HG03280 (cell line): Measurements from ENCODE around the gene LIPG.
"Not testable (repeated sequence)": the region's sequence is repeated elsewhere in the genome, so short reads cannot be mapped to it uniquely, and the experiment has no call there.

Source experiments
- ATAC-seq: cut with Tn5 transposase; IDR thresholded peaks from one replicate; pipeline ENCODE4 v1.9.1; 2021; ENCODE audit warnings: mild to moderate bottlenecking, moderate library complexity; ENCODE audit not compliant: unreplicated experiment

The LIPG gene

GRCh38 chr18:49572611-49573345, 10.9 kb downstream of the LIPG start:
- ATAC-seq = no peak

- ATAC-seq = no peak
Measured at GRCh38 chr18:49573835-49574234, 12.0 kb downstream of the LIPG start.

GRCh38 chr18:49579041-49579440, 17.2 kb downstream of the LIPG start:
- not testable (repeated sequence) for ATAC-seq

GRCh38 chr18:49579583-49579982, 17.7 kb downstream of the LIPG start:
- not testable (repeated sequence) for ATAC-seq

GRCh38 chr18:49580279-49580678, 18.4 kb downstream of the LIPG start:
- ATAC-seq = no peak

- no peak for ATAC-seq
Measured at GRCh38 chr18:49581371-49581770, 19.5 kb downstream of the LIPG start.

GRCh38 chr18:49582579-49582978, 20.7 kb downstream of the LIPG start:
- no peak for ATAC-seq

GRCh38 chr18:49584394-49584793, 22.5 kb downstream of the LIPG start:
- no peak for ATAC-seq

GRCh38 chr18:49584951-49585350, 23.1 kb downstream of the LIPG start:
- not testable (repeated sequence) for ATAC-seq

GRCh38 chr18:49585781-49586663, 24.2 kb downstream of the LIPG start:
- ATAC-seq = no peak

GRCh38 chr18:49588171-49588570, 26.3 kb downstream of the LIPG start:
- ATAC-seq = no peak

- ATAC-seq = no peak
Measured at GRCh38 chr18:49588971-49589370, 27.1 kb downstream of the LIPG start.

GRCh38 chr18:49590608-49591007, 28.8 kb downstream of the LIPG start:
- no peak for ATAC-seq

GRCh38 chr18:49591271-49591670, 29.4 kb downstream of the LIPG start:
- no peak for ATAC-seq

GRCh38 chr18:49591775-49592174, 29.9 kb downstream of the LIPG start:
- no peak for ATAC-seq

GRCh38 chr18:49596687-49597086, 34.8 kb downstream of the LIPG start:
- ATAC-seq = no peak

- ATAC-seq = no peak
Measured at GRCh38 chr18:49597157-49597931, 35.5 kb downstream of the LIPG start.

- ATAC-seq = no peak
Measured at GRCh38 chr18:49601211-49601610, 39.4 kb downstream of the LIPG start.

GRCh38 chr18:49608366-49609255, 46.8 kb downstream of the LIPG start:
- no peak for ATAC-seq
